ENCODE results near the gene CRYBG1.
A peak's percentile ranks its signal among the peaks of the same experiment; 100 is the strongest.

The CRYBG1 gene

DNA sequence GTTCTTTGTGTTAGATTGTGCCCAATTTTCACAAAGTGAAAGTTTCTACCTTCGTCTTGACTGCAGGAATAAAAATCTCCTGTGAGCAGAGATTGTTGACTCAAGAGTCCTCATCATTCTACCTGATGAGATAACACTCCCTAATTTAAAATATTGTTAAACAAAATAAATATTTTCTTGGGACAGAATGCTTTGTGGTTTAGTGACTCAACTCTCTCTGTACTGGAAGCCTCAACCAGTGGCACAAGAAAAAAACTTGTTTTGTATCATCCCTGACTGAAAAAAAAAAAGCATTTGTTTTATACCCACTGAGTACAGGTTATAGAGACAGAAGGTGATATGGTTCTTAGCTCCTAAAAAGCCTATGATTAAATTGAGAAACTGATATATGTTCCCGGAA is 78.9 kb downstream of the CRYBG1 start:
- no peak overlapping the region for H3K4me3 ChIP-seq (ENCODE audit: low read depth, low read length)
- TF ChIP-seq, protein P1, sequence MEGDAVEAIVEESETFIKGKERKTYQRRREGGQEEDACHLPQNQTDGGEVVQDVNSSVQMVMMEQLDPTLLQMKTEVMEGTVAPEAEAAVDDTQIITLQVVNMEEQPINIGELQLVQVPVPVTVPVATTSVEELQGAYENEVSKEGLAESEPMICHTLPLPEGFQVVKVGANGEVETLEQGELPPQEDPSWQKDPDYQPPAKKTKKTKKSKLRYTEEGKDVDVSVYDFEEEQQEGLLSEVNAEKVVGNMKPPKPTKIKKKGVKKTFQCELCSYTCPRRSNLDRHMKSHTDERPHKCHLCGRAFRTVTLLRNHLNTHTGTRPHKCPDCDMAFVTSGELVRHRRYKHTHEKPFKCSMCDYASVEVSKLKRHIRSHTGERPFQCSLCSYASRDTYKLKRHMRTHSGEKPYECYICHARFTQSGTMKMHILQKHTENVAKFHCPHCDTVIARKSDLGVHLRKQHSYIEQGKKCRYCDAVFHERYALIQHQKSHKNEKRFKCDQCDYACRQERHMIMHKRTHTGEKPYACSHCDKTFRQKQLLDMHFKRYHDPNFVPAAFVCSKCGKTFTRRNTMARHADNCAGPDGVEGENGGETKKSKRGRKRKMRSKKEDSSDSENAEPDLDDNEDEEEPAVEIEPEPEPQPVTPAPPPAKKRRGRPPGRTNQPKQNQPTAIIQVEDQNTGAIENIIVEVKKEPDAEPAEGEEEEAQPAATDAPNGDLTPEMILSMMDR (IDR thresholded peaks at IDR 0.05; ENCODE audit: borderline replicate concordance, insufficient read depth, low read depth, low read length), result no peak

DNA sequence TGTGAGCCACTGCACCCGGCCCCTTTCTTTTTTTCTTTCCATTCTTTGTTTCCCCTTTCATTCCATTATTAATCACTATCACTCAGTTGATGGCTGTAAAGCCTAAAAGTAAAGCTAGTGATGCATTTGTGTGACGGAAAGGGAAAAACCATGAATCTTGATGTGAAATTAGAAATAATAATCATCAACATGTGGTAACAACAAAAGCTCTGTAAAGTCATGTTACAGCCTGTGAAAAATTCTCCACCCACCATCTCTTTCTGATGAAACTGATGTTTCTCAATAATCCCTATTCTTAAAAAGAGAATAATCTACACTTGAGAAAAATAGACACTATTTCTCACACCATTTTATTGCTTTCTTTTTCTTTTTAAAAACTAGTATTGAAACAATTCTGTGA is 80.0 kb downstream of the CRYBG1 start:
- TF ChIP-seq, protein P1 (IDR thresholded peaks at IDR 0.05; ENCODE audit: borderline replicate concordance, insufficient read depth, low read depth, low read length), result no peak
- H3K4me3 ChIP-seq (ENCODE audit: low read depth, low read length), result no peak overlapping the region

DNA sequence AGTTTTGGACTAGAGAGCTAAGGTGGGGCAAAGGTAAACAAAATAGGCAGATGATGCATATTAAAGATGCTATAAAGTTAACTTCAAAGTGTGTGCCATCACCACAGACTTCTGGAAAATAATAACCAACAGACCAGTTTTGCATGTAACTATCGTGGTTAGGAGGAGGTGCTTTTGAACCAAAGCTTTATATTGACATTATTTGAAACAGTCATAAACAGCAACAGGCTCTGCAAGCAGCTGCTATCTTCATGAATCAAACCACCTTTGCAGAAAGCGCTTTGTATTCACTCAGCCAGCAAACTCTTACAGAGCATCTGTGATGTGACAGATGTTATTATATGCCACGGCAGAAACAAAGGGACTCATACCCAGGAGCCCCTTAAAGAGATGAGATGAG is 81.9 kb downstream of the CRYBG1 start:
- H3K4me3 ChIP-seq (ENCODE audit: low read depth, low read length), result no peak overlapping the region
- TF ChIP-seq, protein P1 (IDR thresholded peaks at IDR 0.05; ENCODE audit: borderline replicate concordance, insufficient read depth, low read depth, low read length), result no peak

DNA sequence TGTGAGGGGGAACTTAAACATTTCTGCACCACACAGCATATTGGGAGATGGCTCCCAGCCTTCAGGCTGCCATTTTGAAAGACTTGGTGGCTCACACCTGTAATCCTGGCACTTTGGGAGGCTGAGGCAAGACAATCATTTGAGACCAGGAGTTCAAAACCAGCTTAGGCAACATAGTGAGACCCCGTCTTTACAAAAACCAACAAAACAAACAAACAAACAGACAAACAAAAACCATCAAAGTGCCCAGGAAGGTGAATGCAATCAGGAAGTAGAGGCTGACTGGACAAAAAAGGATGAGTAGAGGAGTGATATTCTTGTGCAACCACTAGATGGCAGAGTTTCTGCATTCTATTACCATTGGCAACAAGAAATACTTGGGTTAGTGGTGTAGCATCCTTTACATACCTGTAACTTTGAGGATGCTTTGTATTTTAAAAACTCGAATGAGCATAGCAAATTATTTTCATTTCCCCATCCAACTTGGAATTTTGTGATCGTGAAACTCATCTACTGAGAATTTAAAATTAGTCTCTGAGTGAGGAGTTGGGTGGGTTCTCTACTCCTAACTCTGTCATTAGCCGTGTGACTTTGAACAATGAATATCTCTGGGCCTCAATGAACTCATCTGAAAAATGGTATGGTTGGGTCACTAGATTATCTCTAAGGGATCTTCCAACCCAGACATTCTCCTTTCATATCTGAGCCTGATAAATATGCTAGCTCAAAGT is 84.4 kb downstream of the CRYBG1 start:
- H3K4me3 ChIP-seq (ENCODE audit: low read depth, low read length), result no peak overlapping the region
- TF ChIP-seq, protein P1 (IDR thresholded peaks at IDR 0.05; ENCODE audit: borderline replicate concordance, insufficient read depth, low read depth, low read length), result peak; percentile 53; the same call in 1 of the 2 replicates

DNA sequence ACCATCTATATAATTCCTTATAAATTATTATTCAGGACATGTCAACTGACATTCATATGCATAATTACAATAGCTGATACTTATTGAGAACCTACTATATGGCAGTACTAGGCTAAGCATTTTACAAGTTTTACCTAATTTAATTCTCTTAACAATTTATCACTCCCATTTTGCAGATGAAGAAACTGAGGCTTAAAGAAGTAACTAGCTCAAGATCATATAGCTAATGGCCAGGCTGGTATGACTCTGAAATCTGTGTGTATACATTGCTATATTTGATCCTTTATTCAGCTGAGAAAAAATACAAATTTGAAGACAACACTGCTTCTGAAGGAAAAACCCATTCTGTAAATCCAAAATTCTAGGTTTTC is 85.0 kb downstream of the CRYBG1 start:
- TF ChIP-seq, protein P1 (IDR thresholded peaks at IDR 0.05; ENCODE audit: borderline replicate concordance, insufficient read depth, low read depth, low read length), result no peak
- H3K4me3 ChIP-seq (ENCODE audit: low read depth, low read length), result no peak overlapping the region

DNA sequence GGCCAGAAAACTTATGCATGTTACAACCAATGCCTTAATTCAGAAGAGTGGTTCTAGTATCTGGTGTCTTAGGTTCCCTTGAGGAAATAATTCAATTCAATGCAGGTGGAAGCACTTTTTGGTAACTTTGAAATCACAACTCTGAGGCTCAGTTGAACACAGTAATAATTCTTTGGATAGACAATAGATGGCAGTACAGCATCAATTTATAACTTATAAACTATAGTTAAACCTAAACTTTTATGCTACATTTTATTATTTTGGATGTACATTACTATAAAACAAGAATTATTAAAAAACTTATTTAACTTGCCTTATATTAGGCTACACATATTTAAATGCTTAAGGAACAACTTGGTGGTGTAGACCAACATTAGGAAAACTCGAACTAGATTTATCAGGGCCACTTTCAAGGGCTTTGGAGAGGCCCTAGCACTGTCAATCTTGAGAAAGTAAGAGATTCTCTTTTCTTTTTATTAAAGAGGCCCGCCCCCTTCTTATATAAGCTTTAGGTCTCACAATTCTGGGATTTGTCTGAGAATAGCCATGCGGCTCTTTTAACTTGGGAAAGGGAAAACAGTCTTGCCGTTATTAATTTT is 85.9 kb downstream of the CRYBG1 start:
- no peak overlapping the region for H3K4me3 ChIP-seq (ENCODE audit: low read depth, low read length)
- TF ChIP-seq, protein P1 (IDR thresholded peaks at IDR 0.05; ENCODE audit: borderline replicate concordance, insufficient read depth, low read depth, low read length), result no peak

DNA sequence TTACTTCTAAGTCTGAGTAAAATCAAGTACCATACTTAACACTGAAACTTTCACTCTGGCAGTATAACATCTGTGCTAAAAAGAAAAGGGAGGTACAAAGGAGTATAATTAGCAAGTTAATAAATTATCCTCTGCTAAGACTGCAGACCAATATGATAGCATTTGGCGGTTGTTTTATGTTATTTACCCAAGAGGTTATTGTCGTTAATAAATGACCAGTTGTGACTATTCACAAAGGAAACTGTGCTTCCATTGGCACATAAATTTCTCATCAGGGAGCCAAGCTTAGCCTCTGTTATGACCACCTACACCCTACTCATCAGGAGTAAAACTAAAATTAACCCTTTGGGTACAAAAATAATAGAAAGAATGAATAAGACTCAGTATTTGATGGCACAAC is 86.5 kb downstream of the CRYBG1 start:
- no peak overlapping the region for H3K4me3 ChIP-seq (ENCODE audit: low read depth, low read length)
- TF ChIP-seq, protein P1 (IDR thresholded peaks at IDR 0.05; ENCODE audit: borderline replicate concordance, insufficient read depth, low read depth, low read length), result no peak
